SK-N-SH (cell line): ENCODE measurements around the gene ADGRE3.

ENCODE experiments used
- CHD2 ChIP-seq: fragments of 150-350 bp; IDR thresholded peaks from 2 replicates; pipeline ENCODE4 v1.6.1; 2018; ENCODE audit warnings: low read length; ENCODE audit not compliant: partially characterized antibody
- ELF1 ChIP-seq: IDR thresholded peaks from 2 replicates; pipeline ENCODE4 v1.4.0; 2012
- RCOR1 ChIP-seq: fragments of 150-350 bp; IDR thresholded peaks from 2 replicates; pipeline ENCODE4 v1.6.1; 2017; ENCODE audit warnings: antibody characterized with exemption, low read length
- SIN3A ChIP-seq: IDR thresholded peaks from 2 replicates; pipeline ENCODE4 v1.6.1; 2012; ENCODE audit warnings: low read depth, mild to moderate bottlenecking, low read length, moderate library complexity, borderline replicate concordance
- TF ChIP-seq, protein P1 (sequence below): IDR thresholded peaks from 2 replicates; pipeline ENCODE4; 2012
- TF ChIP-seq, protein P2 (sequence below): fragments of 200-600 bp; sonication (generic); IDR thresholded peaks from 2 replicates; pipeline ENCODE4 v1.6.1; 2017; ENCODE audit warnings: antibody characterized with exemption, mild to moderate bottlenecking, moderate library complexity
- TF ChIP-seq, protein P3 (sequence below): IDR thresholded peaks from 2 replicates; pipeline ENCODE4 v1.4.0; 2012; ENCODE audit warnings: low read depth
- TF ChIP-seq, protein P4 (sequence below): fragments of 150-350 bp; IDR thresholded peaks from 2 replicates; pipeline ENCODE4 v1.6.1; 2017; ENCODE audit warnings: antibody characterized with exemption, low read length, low read depth, borderline replicate concordance
- TF ChIP-seq, protein P5 (sequence below): IDR thresholded peaks from 2 replicates; pipeline ENCODE4 v1.6.1; 2012; ENCODE audit warnings: mild to moderate bottlenecking, low read depth, low read length, moderate library complexity

DNA sequence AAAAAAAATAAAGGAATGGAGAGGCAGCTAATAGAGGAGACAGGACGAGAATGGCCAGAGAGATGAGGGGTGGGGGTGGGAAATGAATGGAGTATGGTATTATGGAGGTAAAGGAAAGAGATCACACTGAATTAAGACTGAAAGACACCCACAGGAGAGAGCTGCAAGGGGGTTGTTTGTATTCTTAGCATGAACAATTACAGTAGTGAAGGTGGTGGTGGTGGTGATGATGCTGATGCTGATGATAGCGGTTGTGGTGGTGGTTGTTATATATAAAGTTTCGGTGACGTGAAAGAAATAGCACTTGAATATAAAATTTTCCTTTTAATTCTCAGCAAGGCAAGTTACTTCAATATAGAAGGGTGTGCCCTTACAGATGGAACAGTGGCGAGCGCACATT, 2.8 kb upstream of the ADGRE3 start:
- TF ChIP-seq CHD2 = no peak
- TF ChIP-seq, protein P1, sequence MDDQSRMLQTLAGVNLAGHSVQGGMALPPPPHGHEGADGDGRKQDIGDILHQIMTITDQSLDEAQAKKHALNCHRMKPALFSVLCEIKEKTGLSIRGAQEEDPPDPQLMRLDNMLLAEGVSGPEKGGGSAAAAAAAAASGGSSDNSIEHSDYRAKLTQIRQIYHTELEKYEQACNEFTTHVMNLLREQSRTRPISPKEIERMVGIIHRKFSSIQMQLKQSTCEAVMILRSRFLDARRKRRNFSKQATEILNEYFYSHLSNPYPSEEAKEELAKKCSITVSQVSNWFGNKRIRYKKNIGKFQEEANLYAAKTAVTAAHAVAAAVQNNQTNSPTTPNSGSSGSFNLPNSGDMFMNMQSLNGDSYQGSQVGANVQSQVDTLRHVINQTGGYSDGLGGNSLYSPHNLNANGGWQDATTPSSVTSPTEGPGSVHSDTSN = no peak
- TF ChIP-seq RCOR1 = no peak
- TF ChIP-seq, protein P2, sequence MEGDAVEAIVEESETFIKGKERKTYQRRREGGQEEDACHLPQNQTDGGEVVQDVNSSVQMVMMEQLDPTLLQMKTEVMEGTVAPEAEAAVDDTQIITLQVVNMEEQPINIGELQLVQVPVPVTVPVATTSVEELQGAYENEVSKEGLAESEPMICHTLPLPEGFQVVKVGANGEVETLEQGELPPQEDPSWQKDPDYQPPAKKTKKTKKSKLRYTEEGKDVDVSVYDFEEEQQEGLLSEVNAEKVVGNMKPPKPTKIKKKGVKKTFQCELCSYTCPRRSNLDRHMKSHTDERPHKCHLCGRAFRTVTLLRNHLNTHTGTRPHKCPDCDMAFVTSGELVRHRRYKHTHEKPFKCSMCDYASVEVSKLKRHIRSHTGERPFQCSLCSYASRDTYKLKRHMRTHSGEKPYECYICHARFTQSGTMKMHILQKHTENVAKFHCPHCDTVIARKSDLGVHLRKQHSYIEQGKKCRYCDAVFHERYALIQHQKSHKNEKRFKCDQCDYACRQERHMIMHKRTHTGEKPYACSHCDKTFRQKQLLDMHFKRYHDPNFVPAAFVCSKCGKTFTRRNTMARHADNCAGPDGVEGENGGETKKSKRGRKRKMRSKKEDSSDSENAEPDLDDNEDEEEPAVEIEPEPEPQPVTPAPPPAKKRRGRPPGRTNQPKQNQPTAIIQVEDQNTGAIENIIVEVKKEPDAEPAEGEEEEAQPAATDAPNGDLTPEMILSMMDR = no peak
- TF ChIP-seq, protein P3, sequence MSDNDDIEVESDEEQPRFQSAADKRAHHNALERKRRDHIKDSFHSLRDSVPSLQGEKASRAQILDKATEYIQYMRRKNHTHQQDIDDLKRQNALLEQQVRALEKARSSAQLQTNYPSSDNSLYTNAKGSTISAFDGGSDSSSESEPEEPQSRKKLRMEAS = no peak
- TF ChIP-seq, protein P4, sequence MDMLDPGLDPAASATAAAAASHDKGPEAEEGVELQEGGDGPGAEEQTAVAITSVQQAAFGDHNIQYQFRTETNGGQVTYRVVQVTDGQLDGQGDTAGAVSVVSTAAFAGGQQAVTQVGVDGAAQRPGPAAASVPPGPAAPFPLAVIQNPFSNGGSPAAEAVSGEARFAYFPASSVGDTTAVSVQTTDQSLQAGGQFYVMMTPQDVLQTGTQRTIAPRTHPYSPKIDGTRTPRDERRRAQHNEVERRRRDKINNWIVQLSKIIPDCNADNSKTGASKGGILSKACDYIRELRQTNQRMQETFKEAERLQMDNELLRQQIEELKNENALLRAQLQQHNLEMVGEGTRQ = no peak
- TF ChIP-seq, protein P5, sequence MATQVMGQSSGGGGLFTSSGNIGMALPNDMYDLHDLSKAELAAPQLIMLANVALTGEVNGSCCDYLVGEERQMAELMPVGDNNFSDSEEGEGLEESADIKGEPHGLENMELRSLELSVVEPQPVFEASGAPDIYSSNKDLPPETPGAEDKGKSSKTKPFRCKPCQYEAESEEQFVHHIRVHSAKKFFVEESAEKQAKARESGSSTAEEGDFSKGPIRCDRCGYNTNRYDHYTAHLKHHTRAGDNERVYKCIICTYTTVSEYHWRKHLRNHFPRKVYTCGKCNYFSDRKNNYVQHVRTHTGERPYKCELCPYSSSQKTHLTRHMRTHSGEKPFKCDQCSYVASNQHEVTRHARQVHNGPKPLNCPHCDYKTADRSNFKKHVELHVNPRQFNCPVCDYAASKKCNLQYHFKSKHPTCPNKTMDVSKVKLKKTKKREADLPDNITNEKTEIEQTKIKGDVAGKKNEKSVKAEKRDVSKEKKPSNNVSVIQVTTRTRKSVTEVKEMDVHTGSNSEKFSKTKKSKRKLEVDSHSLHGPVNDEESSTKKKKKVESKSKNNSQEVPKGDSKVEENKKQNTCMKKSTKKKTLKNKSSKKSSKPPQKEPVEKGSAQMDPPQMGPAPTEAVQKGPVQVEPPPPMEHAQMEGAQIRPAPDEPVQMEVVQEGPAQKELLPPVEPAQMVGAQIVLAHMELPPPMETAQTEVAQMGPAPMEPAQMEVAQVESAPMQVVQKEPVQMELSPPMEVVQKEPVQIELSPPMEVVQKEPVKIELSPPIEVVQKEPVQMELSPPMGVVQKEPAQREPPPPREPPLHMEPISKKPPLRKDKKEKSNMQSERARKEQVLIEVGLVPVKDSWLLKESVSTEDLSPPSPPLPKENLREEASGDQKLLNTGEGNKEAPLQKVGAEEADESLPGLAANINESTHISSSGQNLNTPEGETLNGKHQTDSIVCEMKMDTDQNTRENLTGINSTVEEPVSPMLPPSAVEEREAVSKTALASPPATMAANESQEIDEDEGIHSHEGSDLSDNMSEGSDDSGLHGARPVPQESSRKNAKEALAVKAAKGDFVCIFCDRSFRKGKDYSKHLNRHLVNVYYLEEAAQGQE = no peak
- TF ChIP-seq SIN3A = no peak
- TF ChIP-seq ELF1 = no peak
